Fibroblast of skin of back (primary cell): ENCODE data around the gene FRRS1.

Experiments
- DNase-seq: peaks from one replicate; pipeline ENCODE4 v3.0.0-alpha.2; 2013

The FRRS1 gene

GRCh38 chr1:99728494-99729235 is 37.8 kb downstream of the FRRS1 start:
- DNase-seq = peak; percentile 67

- peak; percentile 93 for DNase-seq
These were observed 38.8 kb downstream of the FRRS1 start for GRCh38 chr1:99727575-99728185.

GRCh38 chr1:99726818-99727217 is 39.6 kb downstream of the FRRS1 start:
- no peak for DNase-seq

GRCh38 chr1:99726407-99726806 is 40.0 kb downstream of the FRRS1 start:
- no peak for DNase-seq

GRCh38 chr1:99725996-99726395 is 40.4 kb downstream of the FRRS1 start:
- DNase-seq = no peak

GRCh38 chr1:99723251-99723650 is 43.2 kb downstream of the FRRS1 start:
- no peak for DNase-seq

GRCh38 chr1:99717005-99717404 is 49.4 kb downstream of the FRRS1 start:
- DNase-seq = no peak

GRCh38 chr1:99713006-99713405 is 53.4 kb downstream of the FRRS1 start:
- DNase-seq = no peak

GRCh38 chr1:99710994-99711393 is 55.4 kb downstream of the FRRS1 start:
- DNase-seq = no peak

GRCh38 chr1:99707535-99708142 is 58.8 kb downstream of the FRRS1 start:
- DNase-seq = peak; percentile 57

GRCh38 chr1:99705385-99705784 is 61.0 kb downstream of the FRRS1 start:
- DNase-seq = no peak

- no peak for DNase-seq
These were observed 62.0 kb downstream of the FRRS1 start for GRCh38 chr1:99704356-99704816.

- peak; percentile 11 for DNase-seq
These were observed 64.2 kb downstream of the FRRS1 start for GRCh38 chr1:99702221-99702620.

GRCh38 chr1:99700020-99700419 is 66.4 kb downstream of the FRRS1 start:
- DNase-seq = no peak

- DNase-seq = no peak
These were observed 68.9 kb downstream of the FRRS1 start for GRCh38 chr1:99697580-99697979.

- DNase-seq = no peak
These were observed 69.8 kb downstream of the FRRS1 start for GRCh38 chr1:99696616-99697015.

- DNase-seq = no peak
These were observed 75.3 kb downstream of the FRRS1 start for GRCh38 chr1:99691175-99691574.

GRCh38 chr1:99685516-99686180 is 80.8 kb downstream of the FRRS1 start:
- peak; percentile 87 for DNase-seq

- DNase-seq = peak; percentile 93
These were observed 84.1 kb downstream of the FRRS1 start for GRCh38 chr1:99682291-99682751.

- DNase-seq = peak; percentile 58
These were observed 84.9 kb downstream of the FRRS1 start for GRCh38 chr1:99681583-99681982.

GRCh38 chr1:99680270-99680669 is 86.2 kb downstream of the FRRS1 start:
- DNase-seq = peak; percentile 56

GRCh38 chr1:99677416-99677815 is 89.0 kb downstream of the FRRS1 start:
- no peak for DNase-seq

GRCh38 chr1:99676876-99677275 is 89.6 kb downstream of the FRRS1 start:
- no peak for DNase-seq
